ENCODE data around the gene FAM83C.

GRCh38 chr20:35339007-35339406 lies 46.8 kb upstream of the FAM83C start:
- TF ChIP-seq CTCF (IDR thresholded peaks at IDR 0.05), result no peak
- TF ChIP-seq POLR2A (IDR thresholded peaks at IDR 0.05), result no peak
- TF ChIP-seq POLR2AphosphoS5 (IDR thresholded peaks at IDR 0.05), result no peak
- TF ChIP-seq EP300 (IDR thresholded peaks at IDR 0.05), result no peak

Data from suprapubic skin (tissue), 4 donors.